ENCODE results near the gene IFFO2.

DNA sequence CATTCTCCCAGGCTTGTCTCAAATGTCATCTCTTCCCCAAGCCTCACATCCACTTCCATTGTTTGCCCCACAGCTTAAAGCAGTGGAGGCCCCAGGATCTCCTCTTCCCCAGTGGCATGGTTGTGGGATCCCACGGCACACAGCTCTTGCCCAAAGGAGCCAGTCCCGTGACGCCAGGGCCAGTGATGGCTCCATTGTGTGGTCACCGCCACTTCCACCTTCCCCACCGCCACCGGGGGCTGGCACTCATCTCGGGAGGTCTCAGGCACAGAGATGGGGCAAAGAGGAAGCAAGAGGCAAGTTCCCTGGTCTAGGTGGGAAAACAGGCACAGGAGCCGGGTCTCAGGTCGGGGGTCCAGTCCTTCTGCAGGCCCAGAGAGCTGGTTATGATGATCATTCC lies 31.2 kb downstream of the IFFO2 start:
- TF ChIP-seq, protein P1, sequence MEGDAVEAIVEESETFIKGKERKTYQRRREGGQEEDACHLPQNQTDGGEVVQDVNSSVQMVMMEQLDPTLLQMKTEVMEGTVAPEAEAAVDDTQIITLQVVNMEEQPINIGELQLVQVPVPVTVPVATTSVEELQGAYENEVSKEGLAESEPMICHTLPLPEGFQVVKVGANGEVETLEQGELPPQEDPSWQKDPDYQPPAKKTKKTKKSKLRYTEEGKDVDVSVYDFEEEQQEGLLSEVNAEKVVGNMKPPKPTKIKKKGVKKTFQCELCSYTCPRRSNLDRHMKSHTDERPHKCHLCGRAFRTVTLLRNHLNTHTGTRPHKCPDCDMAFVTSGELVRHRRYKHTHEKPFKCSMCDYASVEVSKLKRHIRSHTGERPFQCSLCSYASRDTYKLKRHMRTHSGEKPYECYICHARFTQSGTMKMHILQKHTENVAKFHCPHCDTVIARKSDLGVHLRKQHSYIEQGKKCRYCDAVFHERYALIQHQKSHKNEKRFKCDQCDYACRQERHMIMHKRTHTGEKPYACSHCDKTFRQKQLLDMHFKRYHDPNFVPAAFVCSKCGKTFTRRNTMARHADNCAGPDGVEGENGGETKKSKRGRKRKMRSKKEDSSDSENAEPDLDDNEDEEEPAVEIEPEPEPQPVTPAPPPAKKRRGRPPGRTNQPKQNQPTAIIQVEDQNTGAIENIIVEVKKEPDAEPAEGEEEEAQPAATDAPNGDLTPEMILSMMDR (IDR thresholded peaks at IDR 0.05; ENCODE audit: low read length) = no peak
- TF ChIP-seq EZH2 (optimal IDR thresholded peaks at IDR 0.05; ENCODE audit: low read depth, low read length) = no peak
- no peak for TF ChIP-seq EZH2phosphoT487 (IDR thresholded peaks at IDR 0.05; ENCODE audit: low read length)

Measured in MM.1S (cell line).